ENCODE data around the gene SCFD2. TPM values are rescaled to one million over a fixed set of nuclear protein-coding genes. Genes with fewer than 3 reads are reported as not detected.

SCFD2 gene
- total and polyA plus RNA-seq, 2 donors (not counting 3 experiments of a cell fraction or from before 2014, with no cell fraction given), result 12.3 to 22.8 TPM

DNA sequence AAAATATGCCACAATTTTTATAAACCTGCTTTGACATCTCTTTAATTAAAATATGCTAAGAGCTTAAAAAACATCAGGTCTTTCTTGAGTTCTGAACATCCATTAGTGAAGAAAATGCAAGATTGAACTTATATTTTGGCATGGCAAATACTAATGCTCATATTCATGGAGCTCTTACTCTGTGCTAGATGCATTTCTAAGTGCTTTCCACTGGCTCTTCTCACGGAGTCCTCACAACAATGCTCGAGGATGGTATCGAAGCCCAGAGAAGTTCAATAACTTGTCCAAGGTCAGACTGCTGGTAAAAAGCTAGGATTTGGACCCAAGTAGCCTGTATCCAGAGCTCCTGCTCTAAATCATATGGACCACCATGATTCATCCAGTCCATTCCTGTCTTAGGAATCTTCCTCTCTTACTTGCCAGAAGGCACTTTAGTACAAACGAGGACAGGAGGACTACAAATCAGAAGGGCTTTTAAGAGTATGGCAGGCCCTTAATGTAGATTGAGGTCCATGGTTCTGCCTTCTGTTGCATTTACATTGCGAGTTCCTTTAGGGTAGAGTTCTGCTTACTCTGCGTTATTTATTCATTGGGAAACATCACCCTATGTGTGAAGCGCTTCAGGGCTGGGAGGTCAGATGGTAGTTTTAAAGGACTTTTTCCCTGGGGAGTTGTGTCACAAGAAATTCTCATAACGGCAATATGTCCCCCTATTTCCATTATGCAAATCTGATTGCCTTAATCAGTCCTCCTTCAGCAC lies 304.6 kb downstream of the SCFD2 start:
- POLR2A ChIA-PET, result no interaction called here
- no peak overlapping the region for H3K4me3 ChIP-seq (replicated peaks in 1 of 3; ENCODE audit: insufficient read depth in 1 of 3, low read depth in 1 of 3, low read length in 3 of 3)
- H2AFZ ChIP-seq (ENCODE audit: low read depth, low read length), result no peak overlapping the region
- no peaks in the 10 kb centered on the region for H3K27me3 ChIP-seq (ENCODE audit: control insufficient read depth in 2 of 2, insufficient read depth in 2 of 2, low read length in 2 of 2)
- H3K9me1 ChIP-seq (replicated peaks; ENCODE audit: control insufficient read depth, extremely low read depth, insufficient read depth, low read length), result no peaks in the 10 kb centered on the region
- no peaks in the 10 kb centered on the region for H4K20me1 ChIP-seq (replicated peaks; ENCODE audit: control insufficient read depth, extremely low read depth, insufficient read depth, low read length)
- no peak for DNase-seq (ENCODE audit: low read depth, low spot score)
- intact Hi-C loops (cut with micrococcal nuclease) (no loop called here), dilution Hi-C loops (cut with MboI; ENCODE audit: extremely low pct_ligation_motif_present, low sequenced_read_pairs) (no loop called here)
- CTCF ChIA-PET, result interaction anchor here (1.0 kb wide), 1 partner anchor 12 kb away, joined by 3 read pairs; no protein-coding TSS in a partner anchor
- no peak for FAIRE-seq
- H3K27ac ChIP-seq (ENCODE audit: insufficient read depth, low read depth, low read length), result no peak overlapping the region
- H3K4me2 ChIP-seq (ENCODE audit: insufficient read depth, low read length), result no peak overlapping the region
- H3K79me2 ChIP-seq (ENCODE audit: control insufficient read depth, insufficient read depth, low read length), result no peaks in the 10 kb centered on the region
- BruUV-seq (replicated peaks), result no TSS peak
- no peak overlapping the region for H3K9ac ChIP-seq (replicated peaks; ENCODE audit: extremely low read depth, insufficient read depth, low read length)
- TF ChIP-seq, protein P1, sequence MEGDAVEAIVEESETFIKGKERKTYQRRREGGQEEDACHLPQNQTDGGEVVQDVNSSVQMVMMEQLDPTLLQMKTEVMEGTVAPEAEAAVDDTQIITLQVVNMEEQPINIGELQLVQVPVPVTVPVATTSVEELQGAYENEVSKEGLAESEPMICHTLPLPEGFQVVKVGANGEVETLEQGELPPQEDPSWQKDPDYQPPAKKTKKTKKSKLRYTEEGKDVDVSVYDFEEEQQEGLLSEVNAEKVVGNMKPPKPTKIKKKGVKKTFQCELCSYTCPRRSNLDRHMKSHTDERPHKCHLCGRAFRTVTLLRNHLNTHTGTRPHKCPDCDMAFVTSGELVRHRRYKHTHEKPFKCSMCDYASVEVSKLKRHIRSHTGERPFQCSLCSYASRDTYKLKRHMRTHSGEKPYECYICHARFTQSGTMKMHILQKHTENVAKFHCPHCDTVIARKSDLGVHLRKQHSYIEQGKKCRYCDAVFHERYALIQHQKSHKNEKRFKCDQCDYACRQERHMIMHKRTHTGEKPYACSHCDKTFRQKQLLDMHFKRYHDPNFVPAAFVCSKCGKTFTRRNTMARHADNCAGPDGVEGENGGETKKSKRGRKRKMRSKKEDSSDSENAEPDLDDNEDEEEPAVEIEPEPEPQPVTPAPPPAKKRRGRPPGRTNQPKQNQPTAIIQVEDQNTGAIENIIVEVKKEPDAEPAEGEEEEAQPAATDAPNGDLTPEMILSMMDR (IDR thresholded peaks at IDR 0.05; ENCODE audit: extremely low read depth in 1 of 2, insufficient read depth in 1 of 2, low read depth in 1 of 2, low read length in 2 of 2), result no peak
- TF ChIP-seq POLR2A (IDR thresholded peaks at IDR 0.05; ENCODE audit: low read depth, low read length) (no peak), JUN (IDR thresholded peaks at IDR 0.05; ENCODE audit: borderline replicate concordance, insufficient read depth, insufficient read length, low read depth) (no peak), GATA2 (IDR thresholded peaks at IDR 0.05; ENCODE audit: insufficient read depth, insufficient read length, low read depth, low read length) (no peak)
- H3K9me3 ChIP-seq (replicated peaks; ENCODE audit: control insufficient read depth, insufficient read depth, low read length), result no peaks in the 10 kb centered on the region
- no peaks in the 10 kb centered on the region for H3K36me3 ChIP-seq (ENCODE audit: control insufficient read depth in 2 of 2, extremely low read depth in 1 of 2, insufficient read depth in 2 of 2, low read length in 2 of 2)
- H3K4me1 ChIP-seq (ENCODE audit: control insufficient read depth, extremely low read depth, insufficient read depth, low read length), result no peaks in the 10 kb centered on the region

DNA sequence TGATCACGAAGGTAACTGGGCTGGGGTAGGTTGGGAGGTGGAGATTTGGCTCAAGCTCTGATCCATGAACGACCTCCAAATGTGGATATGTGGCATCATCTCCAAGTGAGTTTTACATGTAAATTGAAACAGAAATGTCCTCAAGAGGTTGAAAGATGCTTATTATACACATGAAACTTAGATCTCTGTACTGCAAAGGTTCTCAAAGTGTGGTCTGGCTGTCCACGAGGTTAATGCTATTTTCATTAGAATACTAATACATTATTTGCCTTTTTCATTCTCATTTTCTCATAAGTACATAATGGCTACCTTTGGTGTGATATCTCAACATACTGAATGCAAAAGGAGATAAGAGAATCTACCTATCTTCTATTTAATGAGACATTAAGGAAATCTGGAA lies 305.6 kb downstream of the SCFD2 start:
- TF ChIP-seq EZH2 (IDR thresholded peaks at IDR 0.05; ENCODE audit: borderline replicate concordance, low read depth, low read length, severe bottlenecking) (no peak), POLR2A (IDR thresholded peaks at IDR 0.05; ENCODE audit: low read depth, low read length) (no peak), MYC (IDR thresholded peaks at IDR 0.05; ENCODE audit: low read depth, low read length) (no peak), POLR2AphosphoS5 (IDR thresholded peaks at IDR 0.05; ENCODE audit: insufficient read depth, low read depth, low read length) (no peak), GATA2 (IDR thresholded peaks at IDR 0.05; ENCODE audit: insufficient read depth, insufficient read length, low read depth, low read length) (no peak)
- TF ChIP-seq, protein P1 (IDR thresholded peaks at IDR 0.05; ENCODE audit: extremely low read depth in 1 of 2, insufficient read depth in 1 of 2, low read depth in 1 of 2, low read length in 2 of 2), result no peak
- TF ChIP-seq, protein P2, sequence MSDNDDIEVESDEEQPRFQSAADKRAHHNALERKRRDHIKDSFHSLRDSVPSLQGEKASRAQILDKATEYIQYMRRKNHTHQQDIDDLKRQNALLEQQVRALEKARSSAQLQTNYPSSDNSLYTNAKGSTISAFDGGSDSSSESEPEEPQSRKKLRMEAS (IDR thresholded peaks at IDR 0.05; ENCODE audit: insufficient read depth, insufficient read length), result no peak
- Histone ChIP-seq H4K20me1 (replicated peaks; ENCODE audit: control insufficient read depth, extremely low read depth, insufficient read depth, low read length) (no peaks in the 10 kb centered on the region), H3K36me3 (ENCODE audit: control insufficient read depth in 2 of 2, extremely low read depth in 1 of 2, insufficient read depth in 2 of 2, low read length in 2 of 2) (no peaks in the 10 kb centered on the region), H3K27ac (ENCODE audit: insufficient read depth, low read depth, low read length) (no peak overlapping the region), H3K4me3 (replicated peaks in 1 of 3; ENCODE audit: insufficient read depth in 1 of 3, low read depth in 1 of 3, low read length in 3 of 3) (no peak overlapping the region), H3K9me3 (replicated peaks; ENCODE audit: control insufficient read depth, insufficient read depth, low read length) (no peaks in the 10 kb centered on the region), H3K4me1 (ENCODE audit: control insufficient read depth, extremely low read depth, insufficient read depth, low read length) (no peaks in the 10 kb centered on the region), H2AFZ (ENCODE audit: low read depth, low read length) (no peak overlapping the region), H3K79me2 (ENCODE audit: control insufficient read depth, insufficient read depth, low read length) (no peaks in the 10 kb centered on the region), H3K9me1 (replicated peaks; ENCODE audit: control insufficient read depth, extremely low read depth, insufficient read depth, low read length) (no peaks in the 10 kb centered on the region), H3K9ac (replicated peaks; ENCODE audit: extremely low read depth, insufficient read depth, low read length) (no peak overlapping the region), H3K4me2 (ENCODE audit: insufficient read depth, low read length) (no peak overlapping the region), H3K27me3 (ENCODE audit: control insufficient read depth in 2 of 2, insufficient read depth in 2 of 2, low read length in 2 of 2) (no peaks in the 10 kb centered on the region)
- POLR2A ChIA-PET, result no interaction called here
- CTCF ChIA-PET, result interaction anchor here (1.0 kb wide), 1 partner anchor 11 kb away, joined by 3 read pairs; no protein-coding TSS in a partner anchor
- no TSS peak for BruUV-seq (replicated peaks)
- FAIRE-seq (no peak), DNase-seq (ENCODE audit: low read depth, low spot score) (no peak)
- dilution Hi-C loops (cut with MboI; ENCODE audit: extremely low pct_ligation_motif_present, low sequenced_read_pairs) (no loop called here), intact Hi-C loops (cut with micrococcal nuclease) (no loop called here)
